Lung (tissue), 12 donors: Measurements from ENCODE around the gene CD59. TPM values are rescaled to one million over a fixed set of nuclear protein-coding genes. Genes with fewer than 3 reads are reported as not detected.

Experiments
- ATAC-seq: fragments of 200-7000 bp; cut with Tn5 transposase; one replicate; pipeline ENCODE4 v1.9.1; 2020; ENCODE audit warnings: moderate number of reproducible peaks; ENCODE audit not compliant: insufficient read depth, low FRiP score
- DNase-seq, 3 donors: peaks; one replicate each; pipeline ENCODE4 v3.0.0-alpha.2; 2013 to 2017
- H3K27ac ChIP-seq, 2 donors: one replicate each; pipeline ENCODE4 v1.5.1; 2013; ENCODE audit warnings: mild to moderate bottlenecking in 2 of 2, moderate library complexity in 2 of 2, control low read depth in 1 of 2, inconsistent platforms in 1 of 2, low read depth in 1 of 2, low read length in 1 of 2
- H3K27me3 ChIP-seq, 3 donors: one replicate each; pipeline ENCODE4 v1.5.1; 2013; ENCODE audit warnings: low read length in 2 of 3; ENCODE audit not compliant: control insufficient read depth in 3 of 3, insufficient read depth in 3 of 3
- H3K36me3 ChIP-seq, 4 donors: one replicate each; pipeline ENCODE4 v1.5.1; 2013; ENCODE audit warnings: low read length in 4 of 4, mild to moderate bottlenecking in 1 of 4, moderate library complexity in 1 of 4; ENCODE audit not compliant: control insufficient read depth in 4 of 4, insufficient read depth in 4 of 4
- H3K4me1 ChIP-seq, 5 donors: one replicate each; pipeline ENCODE4 v1.5.1; 2013; ENCODE audit warnings: low read length in 5 of 5, mild to moderate bottlenecking in 2 of 5, moderate library complexity in 1 of 5; ENCODE audit not compliant: control insufficient read depth in 5 of 5, insufficient read depth in 5 of 5
- H3K4me3 ChIP-seq: one replicate; pipeline ENCODE4 v1.5.1; 2013; ENCODE audit warnings: mild to moderate bottlenecking, control low read depth, moderate library complexity
- H3K9ac ChIP-seq, 2 donors: one replicate each; pipeline ENCODE4 v1.5.1; 2013; ENCODE audit warnings: low read length in 2 of 2, control low read depth in 1 of 2; ENCODE audit not compliant: insufficient read depth in 1 of 2
- H3K9me3 ChIP-seq, 4 donors: one replicate each; pipeline ENCODE4 v1.5.1; 2013; ENCODE audit warnings: low read length in 3 of 4, mild to moderate bottlenecking in 1 of 4, moderate library complexity in 1 of 4; ENCODE audit not compliant: control insufficient read depth in 4 of 4, insufficient read depth in 3 of 4
- CTCF ChIP-seq: IDR thresholded peaks from 2 replicates; pipeline ENCODE4 v1.5.1; 2012; ENCODE audit warnings: mild to moderate bottlenecking; ENCODE audit errors: control extremely low read depth, extremely low read depth
- WGBS, 2 donors: extraction: QIAGEN DNeasy Blood & Tissue Kit; methylation state at CpG; one replicate each; pipeline ENCODE4 v1.1.7; 2013; 5-methylcytosine and 5-hydroxymethylcytosine counted together
- polyA plus RNA-seq, 2 donors: library from polyadenylated mRNA; stranded (reverse); fragments of 200-250 nt; gene quantifications; one replicate each; pipeline ENCODE4 v1.2.1, GENCODE V29; 2013
- total RNA-seq, 2 donors: library from RNA; depleted of rRNA in 1 of 2; stranded (reverse); fragments of >200 nt in 1 of 2; gene quantifications; one replicate each; pipeline ENCODE4 v1.2.1, GENCODE V29; 2014 to 2021
- donor health status: control.
- donor health status: control.
- donor health status: Bipolar disorder and iron deficiency.
- donor health status: healthy.
- donor health status: DM: yes; HTN: yes; CAD: no.

Gene CD59
- total and polyA plus RNA-seq, 4 donors, result 215 to 833 (median 539) TPM

DNA sequence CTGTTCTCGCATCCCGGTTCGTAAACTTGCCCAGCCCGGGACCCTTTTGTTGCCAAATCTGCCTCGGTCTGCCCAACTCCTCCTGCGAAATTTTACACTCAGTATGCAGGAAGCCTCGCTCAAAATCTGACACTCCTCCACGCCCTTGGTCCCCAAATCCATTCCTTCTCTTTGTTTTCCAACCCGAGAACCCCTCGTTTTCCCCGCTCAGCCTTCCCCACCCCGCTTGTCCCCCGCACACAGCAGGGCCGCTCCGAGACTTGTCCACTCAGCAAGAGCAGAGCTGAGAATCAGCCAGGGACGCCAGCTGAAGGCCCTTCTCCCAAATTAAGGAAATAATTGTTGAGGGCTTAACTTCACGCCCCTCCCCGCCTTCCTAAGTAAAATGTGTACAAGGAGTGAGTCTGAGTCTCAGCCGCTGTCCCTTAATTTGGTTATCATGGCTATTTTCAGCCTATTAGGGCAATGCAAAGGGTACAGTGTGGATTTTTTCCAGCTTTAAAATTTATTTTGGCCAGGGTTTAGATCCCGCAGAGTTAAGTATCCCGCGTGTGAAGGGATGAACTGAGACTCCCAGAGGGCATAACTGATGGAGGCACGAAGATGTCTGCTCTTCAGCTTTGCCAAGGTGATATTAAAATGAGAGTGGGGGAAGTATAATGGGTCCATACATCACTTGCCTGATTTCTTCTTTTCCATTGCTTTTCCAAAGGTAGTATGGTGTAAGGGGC is 38.7 kb upstream of the CD59 start:
- Histone ChIP-seq H3K27ac (peak overlapping the region; percentile 75 to 83), H3K4me3 (peak overlapping the region; percentile 73), H3K36me3 (peaks cover 0 to 4% (median 0%) of the 10 kb centered on the region in 4 donors), H3K4me1 (peaks cover 0 to 36% (median 10%) of the 10 kb centered on the region in 5 donors), H3K9ac (peak overlapping the region in 1 of 2 donors; percentile 96), H3K9me3 (no peaks in the 10 kb centered on the region), H3K27me3 (peaks cover 0 to 9% (median 0%) of the 10 kb centered on the region in 3 donors)
- ATAC-seq, result no peak
- WGBS, 2 donors, result 3 to 4% methylated on average over 23 of the region's 23 CpGs
- TF ChIP-seq CTCF, result no peak
- DNase-seq, result peak in 1 of 3 donors; percentile 65

GRCh38 chr11:33773987-33774735 is 37.9 kb upstream of the CD59 start, which contains the start of gene FBXO3:
Gene FBXO3, minus strand, starts transcription at chr11:33774520. Its CDS starts 23 bp downstream, at chr11:33774497.
- peak within 1 kb of the TSS; percentile 84 to 91 for H3K27ac ChIP-seq
- H3K36me3 ChIP-seq, result peaks cover 0 to 4% (median 0%) of the 10 kb centered on the region in 4 donors
- peaks cover 0 to 33% (median 10%) of the 10 kb centered on the region in 5 donors for H3K4me1 ChIP-seq
- ATAC-seq (peak; percentile 96), DNase-seq (peak; percentile 94 to 95 (median 94))
- WGBS, 2 donors, result 0 to 1% methylated on average over 53 to 64 of the region's 64 CpGs
- peak within 1 kb of the TSS; percentile 93 for H3K4me3 ChIP-seq
- TF ChIP-seq CTCF, result no peak
- H3K9me3 ChIP-seq, result no peaks in the 10 kb centered on the region
- peak within 1 kb of the TSS; percentile 65 to 96 for H3K9ac ChIP-seq
- H3K27me3 ChIP-seq, result peaks cover 0 to 9% (median 0%) of the 10 kb centered on the region in 3 donors

- WGBS, 2 donors, result 3 to 4% methylated on average over 22 of the region's 22 CpGs
- no peaks in the 10 kb centered on the region for H3K9me3 ChIP-seq
- H3K9ac ChIP-seq, result peak overlapping the region; percentile 59 to 65
- DNase-seq, result peak in 1 of 3 donors; percentile 27
- no peak for TF ChIP-seq CTCF
- peak overlapping the region; percentile 84 to 91 for H3K27ac ChIP-seq
- peaks cover 0 to 28% (median 10%) of the 10 kb centered on the region in 5 donors for H3K4me1 ChIP-seq
- no peak for ATAC-seq
- H3K27me3 ChIP-seq, result peaks cover 0 to 9% (median 0%) of the 10 kb centered on the region in 3 donors
- H3K4me3 ChIP-seq, result peak overlapping the region; percentile 93
- peaks cover 0 to 6% (median 1%) of the 10 kb centered on the region in 4 donors for H3K36me3 ChIP-seq
Measured at GRCh38 chr11:33773404-33773986, 37.3 kb upstream of the CD59 start.
